IgD-negative memory B cell (primary cell): ENCODE data around the gene PRKCZ. TPM values are rescaled to one million over a fixed set of nuclear protein-coding genes. Genes with fewer than 3 reads are reported as not detected.

Source experiments
- H3K27ac Mint-ChIP-seq, 3 donors: one replicate each; pipeline ENCODE4 v1.8.0; 2020 to 2022; ENCODE audit warnings: mild to moderate bottlenecking in 3 of 3, mixed read lengths in 3 of 3, moderate library complexity in 1 of 3
- H3K27me3 Mint-ChIP-seq: one replicate; pipeline ENCODE4 v1.8.0; 2021; ENCODE audit warnings: mixed read lengths
- H3K36me3 Mint-ChIP-seq: one replicate; pipeline ENCODE4 v1.8.0; 2020; ENCODE audit warnings: mild to moderate bottlenecking, mixed read lengths
- H3K4me1 Mint-ChIP-seq, 3 donors: one replicate each; pipeline ENCODE4 v1.8.0; 2020 to 2022; ENCODE audit warnings: mixed read lengths in 3 of 3, mild to moderate bottlenecking in 1 of 3
- H3K4me3 Mint-ChIP-seq, 4 donors: one replicate each; pipeline ENCODE4 v1.8.0; 2020 to 2022; ENCODE audit warnings: mild to moderate bottlenecking in 4 of 4, mixed read lengths in 4 of 4, moderate library complexity in 3 of 4
- H3K9me3 Mint-ChIP-seq, 3 donors: one replicate each; pipeline ENCODE4 v1.8.0; 2020 to 2021; ENCODE audit warnings: mixed read lengths in 3 of 3, mild to moderate bottlenecking in 1 of 3
- polyA plus RNA-seq: library from polyadenylated mRNA; unstranded; fragments of 300-500 nt; fragmentation: Illumina TruSeq; gene quantifications from one replicate; pipeline ENCODE4 v1.2.3, GENCODE V29; 2021

The PRKCZ gene
- polyA plus RNA-seq, 1 donor from 2014 or later: 12.0 TPM

DNA sequence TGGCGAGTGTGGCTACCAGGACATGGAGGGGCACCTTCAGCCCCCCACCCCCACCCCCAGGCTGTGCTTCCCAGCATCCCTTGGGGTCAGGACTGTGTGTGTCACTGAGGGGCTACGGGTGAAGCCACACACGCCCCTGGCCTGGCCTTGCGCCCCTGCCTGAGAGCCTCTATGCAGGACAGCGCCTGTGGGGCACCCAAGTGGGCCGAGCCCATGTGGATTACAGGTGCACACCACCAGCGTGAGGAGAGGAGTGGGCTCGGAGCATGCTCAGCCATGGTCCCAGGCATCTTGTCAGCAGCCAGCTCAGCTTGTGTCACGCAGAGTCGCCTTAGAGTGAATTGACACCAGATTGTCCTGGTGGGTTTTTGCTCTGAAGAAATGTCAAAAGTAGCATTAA is 116.5 kb downstream of the PRKCZ start:
- Mint-ChIP-seq H3K4me1 (peaks cover 0 to 3% (median 0%) of the 10 kb centered on the region in 3 donors), H3K9me3 (no peaks in the 10 kb centered on the region), H3K36me3 (peaks cover 20% of the 10 kb centered on the region), H3K27ac (no peak overlapping the region), H3K27me3 (no peaks in the 10 kb centered on the region), H3K4me3 (no peak overlapping the region)

DNA sequence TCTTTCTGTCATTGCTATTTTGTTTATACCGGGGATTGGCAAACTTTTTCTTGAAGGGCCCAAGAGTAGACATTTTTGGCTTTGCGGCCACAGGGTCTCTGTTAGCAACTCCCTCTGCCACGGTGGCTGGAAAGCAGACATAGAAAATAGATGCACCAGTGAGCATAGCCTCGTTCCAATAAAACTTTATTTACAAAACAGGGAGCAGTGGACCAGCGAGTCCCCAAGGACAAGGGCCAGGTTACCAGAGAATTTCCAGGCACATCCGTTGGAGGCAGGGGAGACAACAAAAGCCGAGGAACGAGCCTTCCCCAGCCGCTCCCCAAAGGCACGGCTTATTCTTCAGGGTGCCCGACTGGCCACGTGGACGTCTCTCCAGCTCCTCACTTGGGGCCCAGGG is 117.9 kb downstream of the PRKCZ start:
- Mint-ChIP-seq H3K27ac (no peak overlapping the region), H3K9me3 (no peaks in the 10 kb centered on the region), H3K36me3 (peaks cover 17% of the 10 kb centered on the region), H3K4me1 (no peaks in the 10 kb centered on the region), H3K27me3 (no peaks in the 10 kb centered on the region), H3K4me3 (no peak overlapping the region)

DNA sequence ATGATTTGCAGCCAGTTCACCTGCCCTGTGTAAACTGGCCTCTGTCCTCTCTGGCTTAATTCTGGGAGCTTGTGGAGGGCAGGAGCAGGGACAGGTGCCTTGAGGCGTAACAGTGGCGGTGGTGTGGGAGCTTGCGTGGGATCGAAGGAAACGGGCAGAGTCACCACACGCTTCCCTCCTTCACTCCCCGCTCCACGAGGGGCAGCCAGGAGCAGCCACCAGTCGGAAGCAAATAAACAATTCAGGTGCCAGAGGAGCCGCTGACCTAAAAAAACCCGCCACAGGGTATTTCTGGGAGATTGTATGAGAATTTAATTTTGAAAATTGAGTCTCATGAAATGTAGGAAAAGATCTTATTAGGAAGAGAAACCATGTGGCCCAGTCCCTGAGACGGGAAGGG is 118.3 kb downstream of the PRKCZ start:
- Mint-ChIP-seq H3K27ac (no peak overlapping the region), H3K4me3 (no peak overlapping the region), H3K4me1 (no peaks in the 10 kb centered on the region), H3K27me3 (no peaks in the 10 kb centered on the region), H3K36me3 (peaks cover 15% of the 10 kb centered on the region), H3K9me3 (no peaks in the 10 kb centered on the region)

DNA sequence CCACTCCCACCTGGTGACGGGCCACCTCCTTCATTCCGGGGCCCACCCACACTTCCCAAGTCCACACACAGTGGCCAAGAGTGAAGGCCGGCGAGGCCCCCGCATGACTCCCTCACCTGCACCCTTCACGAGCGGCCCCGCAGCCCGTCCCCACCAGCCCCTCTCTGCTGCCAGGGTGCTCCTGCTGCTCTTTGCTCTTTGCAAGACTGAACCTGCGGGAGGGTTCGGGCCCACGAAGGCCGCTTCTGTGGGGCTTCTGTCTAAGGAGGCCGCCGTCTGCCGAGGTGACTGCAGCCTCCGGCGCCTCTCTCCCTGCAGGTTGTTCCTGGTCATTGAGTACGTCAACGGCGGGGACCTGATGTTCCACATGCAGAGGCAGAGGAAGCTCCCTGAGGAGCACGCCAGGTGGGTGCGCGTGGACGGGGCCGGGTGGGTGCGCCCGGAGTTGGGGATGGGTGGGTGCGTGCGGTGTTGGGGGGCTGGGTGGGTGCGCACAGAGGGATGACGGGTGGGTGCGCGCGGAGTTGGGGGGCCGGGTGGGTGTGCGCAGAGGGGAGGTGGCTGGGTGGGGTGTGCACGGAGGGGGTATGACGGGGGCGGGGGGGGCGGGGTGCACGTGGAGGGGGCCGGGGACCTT is 119.1 kb downstream of the PRKCZ start:
- Mint-ChIP-seq H3K4me3 (no peak overlapping the region), H3K27ac (no peak overlapping the region), H3K4me1 (no peaks in the 10 kb centered on the region), H3K36me3 (peaks cover 15% of the 10 kb centered on the region), H3K27me3 (no peaks in the 10 kb centered on the region), H3K9me3 (no peaks in the 10 kb centered on the region)

DNA sequence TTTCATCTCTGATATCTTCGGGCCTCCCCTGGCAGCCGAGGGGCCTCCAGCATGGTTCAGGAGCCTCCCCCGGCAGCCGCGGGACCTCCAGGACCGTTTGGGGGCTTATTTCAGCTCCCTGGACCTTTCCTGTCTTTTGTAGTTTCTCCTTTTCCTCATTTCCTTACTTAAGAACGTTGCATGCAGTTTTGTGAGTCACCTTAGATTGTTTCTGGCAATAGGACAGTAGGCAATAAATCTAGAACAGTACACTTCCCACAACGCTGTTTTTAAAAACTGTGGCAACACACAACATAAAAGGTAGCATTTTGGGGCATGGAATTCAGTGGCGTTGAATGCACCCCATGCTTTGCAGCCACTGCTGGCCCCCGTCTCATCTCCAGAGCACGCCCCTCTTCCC is 120.0 kb downstream of the PRKCZ start:
- Mint-ChIP-seq H3K27me3 (no peaks in the 10 kb centered on the region), H3K36me3 (peaks cover 12% of the 10 kb centered on the region)

DNA sequence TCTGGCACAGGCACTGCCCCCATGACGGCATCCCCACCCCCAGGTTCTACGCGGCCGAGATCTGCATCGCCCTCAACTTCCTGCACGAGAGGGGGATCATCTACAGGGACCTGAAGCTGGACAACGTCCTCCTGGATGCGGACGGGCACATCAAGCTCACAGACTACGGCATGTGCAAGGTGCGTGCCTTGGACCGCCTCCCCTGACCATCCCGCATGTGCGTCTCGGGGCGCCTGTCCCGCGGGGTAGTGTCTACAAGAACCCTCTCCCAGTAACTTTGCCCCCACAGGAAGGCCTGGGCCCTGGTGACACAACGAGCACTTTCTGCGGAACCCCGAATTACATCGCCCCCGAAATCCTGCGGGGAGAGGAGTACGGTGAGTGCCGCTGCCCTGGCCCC is 121.8 kb downstream of the PRKCZ start:
- peaks cover 0 to 2% (median 0%) of the 10 kb centered on the region in 3 donors for H3K4me1 Mint-ChIP-seq
- no peak overlapping the region for H3K27ac Mint-ChIP-seq
- H3K4me3 Mint-ChIP-seq: no peak overlapping the region
- peaks cover 13% of the 10 kb centered on the region for H3K36me3 Mint-ChIP-seq
- no peaks in the 10 kb centered on the region for H3K9me3 Mint-ChIP-seq
- H3K27me3 Mint-ChIP-seq: no peaks in the 10 kb centered on the region

More for the DNA sequence above, 120.0 kb downstream of the PRKCZ start:
- Mint-ChIP-seq H3K9me3 (no peaks in the 10 kb centered on the region), H3K4me1 (peaks cover 0 to 2% (median 0%) of the 10 kb centered on the region in 3 donors), H3K4me3 (no peak overlapping the region), H3K27ac (peak overlapping the region in 1 of 3 donors; percentile 41)

DNA sequence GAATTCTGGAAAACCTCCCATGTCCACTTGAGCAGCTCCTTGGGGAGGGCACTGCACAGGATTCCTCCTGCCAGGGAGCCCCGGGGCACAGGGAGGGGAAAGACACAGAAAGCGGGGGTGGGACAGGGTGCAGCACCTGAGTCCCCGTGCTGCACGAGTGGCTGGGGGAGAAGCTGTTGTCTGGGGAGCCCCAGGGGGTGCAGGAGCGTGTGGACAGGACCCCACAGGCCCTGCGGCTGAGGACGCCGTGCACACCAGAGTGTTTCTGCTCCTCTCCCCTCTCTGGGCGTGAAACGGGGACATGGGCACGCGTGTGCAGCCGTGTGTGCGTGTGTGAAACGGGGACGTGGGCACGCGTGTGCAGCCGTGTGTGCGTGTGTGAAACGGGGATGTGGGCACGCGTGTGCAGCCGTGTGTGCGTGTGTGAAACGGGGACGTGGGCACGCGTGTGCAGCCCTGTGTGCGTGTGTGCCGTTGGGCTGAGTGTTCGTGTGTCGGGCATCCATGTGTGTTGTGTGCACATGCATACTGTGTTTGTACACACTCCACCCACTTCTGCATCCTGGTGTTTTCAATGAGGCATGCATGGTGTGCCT is 122.4 kb downstream of the PRKCZ start:
- H3K9me3 Mint-ChIP-seq: no peaks in the 10 kb centered on the region
- H3K4me3 Mint-ChIP-seq: peak overlapping the region in 1 of 4 donors; percentile 35
- peaks cover 0 to 2% (median 0%) of the 10 kb centered on the region in 3 donors for H3K4me1 Mint-ChIP-seq
- H3K27ac Mint-ChIP-seq: no peak overlapping the region
- H3K27me3 Mint-ChIP-seq: no peaks in the 10 kb centered on the region
- peaks cover 13% of the 10 kb centered on the region for H3K36me3 Mint-ChIP-seq

DNA sequence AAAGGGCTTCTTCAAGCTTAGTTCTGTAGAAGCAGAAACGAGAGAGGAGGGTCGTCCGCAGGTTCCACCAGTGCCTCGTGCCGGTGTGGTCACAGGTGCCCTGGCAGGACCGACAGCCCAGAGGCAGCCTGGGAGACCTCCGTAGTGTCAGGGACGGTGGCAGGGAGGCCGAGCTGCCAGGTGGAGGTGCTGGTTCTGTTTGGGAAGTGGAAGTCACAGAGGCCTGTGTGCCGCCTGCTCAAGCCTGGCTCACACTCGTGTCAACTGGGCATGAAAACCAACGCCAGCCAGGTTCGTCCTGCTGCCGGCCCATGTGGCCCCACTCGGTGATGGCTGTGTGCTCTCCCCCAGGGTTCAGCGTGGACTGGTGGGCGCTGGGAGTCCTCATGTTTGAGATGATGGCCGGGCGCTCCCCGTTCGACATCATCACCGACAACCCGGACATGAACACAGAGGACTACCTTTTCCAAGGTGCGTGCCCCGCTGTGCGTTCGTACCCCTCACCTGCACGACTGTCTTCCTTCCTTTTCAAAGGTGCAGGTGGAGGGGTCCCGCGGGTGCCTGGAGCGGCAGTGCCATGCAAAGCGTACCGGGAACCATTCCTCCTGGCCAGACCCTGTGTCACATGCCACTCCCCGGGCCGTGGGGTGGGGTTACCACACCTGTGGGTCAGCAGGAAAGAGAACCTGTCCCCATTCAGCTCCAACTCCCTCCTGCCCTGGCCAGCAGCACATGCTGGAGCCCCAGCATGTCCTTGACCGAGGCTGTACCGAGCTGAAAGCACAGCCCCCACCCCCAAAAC is 123.5 kb downstream of the PRKCZ start:
- H3K4me1 Mint-ChIP-seq: peaks cover 0 to 3% (median 0%) of the 10 kb centered on the region in 3 donors
- H3K9me3 Mint-ChIP-seq: no peaks in the 10 kb centered on the region
- H3K36me3 Mint-ChIP-seq: peaks cover 9% of the 10 kb centered on the region
- no peak overlapping the region for H3K27ac Mint-ChIP-seq
- no peak overlapping the region for H3K4me3 Mint-ChIP-seq
- H3K27me3 Mint-ChIP-seq: no peaks in the 10 kb centered on the region

DNA sequence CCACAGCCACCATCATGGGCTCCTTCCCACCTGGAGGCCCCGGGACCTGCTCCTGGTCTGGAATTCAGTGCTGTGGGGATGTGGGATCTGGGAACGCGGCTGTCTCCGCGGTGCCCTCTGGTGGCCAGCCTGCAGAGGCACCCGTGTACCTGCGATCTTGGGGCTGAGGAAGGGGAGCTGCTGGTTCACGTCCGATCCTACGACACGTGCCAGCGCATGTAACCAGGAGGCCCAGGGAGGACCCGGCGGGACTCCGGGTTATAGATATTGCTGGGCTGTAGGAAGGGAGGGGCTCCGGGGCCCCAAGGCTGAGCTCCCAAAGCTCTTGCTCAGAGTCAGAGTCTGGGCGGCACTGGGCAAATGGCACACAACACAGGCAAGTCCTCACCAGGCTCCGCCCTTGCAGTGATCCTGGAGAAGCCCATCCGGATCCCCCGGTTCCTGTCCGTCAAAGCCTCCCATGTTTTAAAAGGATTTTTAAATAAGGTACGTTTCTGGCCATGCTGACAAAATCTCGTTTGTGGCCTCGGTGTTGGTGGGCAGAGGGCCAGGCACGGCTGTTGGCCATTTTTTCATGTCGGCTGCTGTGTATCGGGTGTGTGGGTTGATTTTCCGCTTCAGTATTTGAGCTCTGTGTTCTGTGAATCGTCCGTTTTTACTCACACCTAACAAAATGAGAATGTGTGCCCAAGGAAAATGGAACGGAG is 124.3 kb downstream of the PRKCZ start:
- Mint-ChIP-seq H3K27ac (no peak overlapping the region), H3K36me3 (peaks cover 9% of the 10 kb centered on the region), H3K4me1 (peaks cover 0 to 3% (median 0%) of the 10 kb centered on the region in 3 donors), H3K27me3 (no peaks in the 10 kb centered on the region), H3K4me3 (no peak overlapping the region), H3K9me3 (no peaks in the 10 kb centered on the region)

DNA sequence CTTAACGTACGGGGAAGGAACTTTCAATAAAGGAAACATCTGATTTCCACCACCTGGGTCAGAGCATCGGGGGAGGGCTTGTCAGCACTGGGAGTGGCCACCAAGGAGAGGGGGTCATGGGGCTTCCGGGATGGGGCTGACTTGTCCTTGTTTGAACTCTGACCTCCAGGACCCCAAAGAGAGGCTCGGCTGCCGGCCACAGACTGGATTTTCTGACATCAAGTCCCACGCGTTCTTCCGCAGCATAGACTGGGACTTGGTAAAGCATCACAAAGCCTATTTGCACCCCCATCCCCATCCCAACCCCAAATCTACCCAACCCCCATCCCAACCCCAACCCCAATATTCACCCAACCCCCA is 124.8 kb downstream of the PRKCZ start:
- H3K27ac Mint-ChIP-seq: no peak overlapping the region

DNA sequence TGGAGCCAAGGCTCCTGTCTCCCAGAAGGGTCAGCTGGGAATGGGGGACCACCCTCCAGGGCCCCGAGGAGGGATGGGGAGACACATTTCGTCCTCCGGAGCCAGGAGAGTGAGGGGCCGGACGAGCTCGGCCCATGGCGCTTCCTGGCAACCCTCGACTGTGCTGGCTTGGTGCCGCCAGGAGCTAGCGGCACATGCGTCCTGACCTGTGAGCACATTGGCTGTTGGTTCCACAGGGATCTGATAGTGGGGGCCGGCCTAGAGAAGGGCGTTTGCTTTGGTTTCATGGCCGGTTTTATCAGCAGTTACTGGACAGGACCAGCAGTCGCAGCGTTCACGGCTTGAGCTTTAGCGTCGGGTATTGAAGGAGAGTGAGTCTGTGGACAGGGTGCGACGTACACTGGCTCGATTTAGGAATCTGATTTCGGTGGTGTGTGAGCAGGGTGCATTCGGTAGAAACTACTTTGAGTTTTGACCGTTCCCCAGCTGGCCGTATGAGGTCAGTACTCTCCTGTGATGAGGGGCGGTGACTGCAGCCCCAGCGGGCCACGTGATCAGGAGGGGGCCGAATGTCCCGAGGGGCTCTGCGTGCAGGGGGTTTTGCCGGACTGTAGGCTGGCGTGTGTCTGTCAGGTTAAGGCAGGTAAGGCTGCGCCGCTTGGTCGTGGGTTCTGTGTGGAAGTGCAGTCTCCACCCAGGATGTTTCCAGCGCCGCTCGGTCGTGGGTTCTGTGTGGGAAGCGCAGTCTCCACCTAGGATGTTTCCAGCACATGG is 125.7 kb downstream of the PRKCZ start:
- Mint-ChIP-seq H3K27ac (peak overlapping the region in 1 of 3 donors; percentile 27), H3K4me1 (peaks cover 0 to 3% (median 0%) of the 10 kb centered on the region in 3 donors), H3K9me3 (no peaks in the 10 kb centered on the region), H3K36me3 (peaks cover 3% of the 10 kb centered on the region), H3K27me3 (no peaks in the 10 kb centered on the region), H3K4me3 (no peak overlapping the region)

More for the DNA sequence above, 124.8 kb downstream of the PRKCZ start:
- Mint-ChIP-seq H3K27me3 (no peaks in the 10 kb centered on the region), H3K36me3 (peaks cover 9% of the 10 kb centered on the region), H3K4me3 (no peak overlapping the region), H3K4me1 (peaks cover 0 to 3% (median 0%) of the 10 kb centered on the region in 3 donors), H3K9me3 (no peaks in the 10 kb centered on the region)

DNA sequence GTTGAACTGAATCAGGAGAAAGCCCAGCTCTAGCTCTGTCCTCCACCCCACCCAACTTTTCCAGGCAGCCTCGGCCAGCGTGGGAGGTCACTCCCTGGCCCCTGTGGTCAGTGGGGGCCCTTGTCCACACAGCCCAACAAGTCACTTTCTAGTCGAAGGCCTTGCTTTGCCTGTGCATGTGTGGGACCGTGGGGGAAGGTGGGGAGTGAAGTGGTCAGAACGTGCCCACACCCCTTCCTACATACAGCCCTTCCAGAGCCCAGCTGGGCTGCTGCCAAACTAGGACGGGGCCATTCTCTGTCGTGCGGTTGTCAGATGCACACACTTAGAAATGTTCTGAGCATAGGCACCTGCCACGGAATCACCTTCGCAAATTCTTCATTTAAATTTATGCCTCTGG is 126.4 kb downstream of the PRKCZ start:
- Mint-ChIP-seq H3K36me3 (peaks cover 3% of the 10 kb centered on the region), H3K4me1 (peaks cover 0 to 3% (median 0%) of the 10 kb centered on the region in 3 donors), H3K27ac (no peak overlapping the region), H3K9me3 (no peaks in the 10 kb centered on the region), H3K27me3 (no peaks in the 10 kb centered on the region), H3K4me3 (no peak overlapping the region)

DNA sequence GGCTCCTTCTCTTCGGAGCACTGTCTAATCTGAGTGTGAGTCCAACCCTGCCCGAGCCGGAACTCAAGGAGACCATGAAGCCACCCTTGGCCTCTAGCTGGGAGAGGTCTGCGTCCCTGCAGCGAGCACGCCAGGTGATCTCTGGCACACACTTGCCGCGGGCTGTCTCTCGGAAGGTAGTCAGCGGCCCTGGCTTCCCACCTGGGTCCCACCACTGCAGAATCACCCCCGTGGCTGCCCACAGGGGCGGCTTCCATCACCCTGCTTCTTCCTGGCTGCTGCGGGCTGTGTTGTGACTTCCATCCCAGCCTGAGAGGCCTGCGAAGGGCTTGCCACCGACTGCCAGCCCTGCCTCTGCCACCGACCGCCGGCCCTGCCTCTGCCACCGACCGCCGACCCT is 127.3 kb downstream of the PRKCZ start:
- peaks cover 0 to 3% (median 0%) of the 10 kb centered on the region in 3 donors for H3K4me1 Mint-ChIP-seq
- H3K36me3 Mint-ChIP-seq: peaks cover 3% of the 10 kb centered on the region
- no peak overlapping the region for H3K27ac Mint-ChIP-seq
- H3K9me3 Mint-ChIP-seq: no peaks in the 10 kb centered on the region
- H3K27me3 Mint-ChIP-seq: no peaks in the 10 kb centered on the region
- H3K4me3 Mint-ChIP-seq: no peak overlapping the region

DNA sequence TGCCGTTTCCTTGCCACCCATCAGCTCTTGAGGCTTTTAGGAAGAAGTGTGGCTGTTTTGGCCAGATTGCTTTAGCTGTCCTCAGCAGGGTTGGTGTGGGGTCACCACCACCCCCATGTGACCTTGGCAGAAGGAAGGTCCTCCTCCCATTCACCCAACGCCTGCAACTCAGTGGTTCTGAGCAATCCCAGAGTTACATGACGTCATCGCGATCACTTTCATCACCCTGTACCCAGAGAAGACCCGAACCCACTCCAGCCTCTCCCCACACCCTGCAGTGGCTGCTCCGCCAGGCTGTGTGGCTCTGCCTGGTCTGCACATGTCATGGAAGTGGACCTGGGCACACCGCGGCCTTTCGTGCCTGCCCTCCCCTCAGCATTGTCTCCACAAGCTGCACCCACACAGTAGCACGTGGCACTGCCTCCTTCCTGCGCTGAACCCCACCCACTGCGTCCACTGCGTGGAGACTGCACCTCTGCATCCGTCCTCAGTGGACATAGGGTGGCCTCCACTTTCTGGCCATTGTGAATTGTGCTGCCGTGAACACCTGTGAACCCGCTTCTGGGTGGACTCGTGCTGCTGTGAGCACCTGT is 127.8 kb downstream of the PRKCZ start:
- no peak overlapping the region for H3K4me3 Mint-ChIP-seq
- peaks cover 5% of the 10 kb centered on the region for H3K36me3 Mint-ChIP-seq
- H3K9me3 Mint-ChIP-seq: no peaks in the 10 kb centered on the region
- no peaks in the 10 kb centered on the region for H3K27me3 Mint-ChIP-seq
- H3K27ac Mint-ChIP-seq: no peak overlapping the region
- peaks cover 0 to 3% (median 0%) of the 10 kb centered on the region in 3 donors for H3K4me1 Mint-ChIP-seq
